GM18909 (cell line): Measurements from ENCODE around the gene SPATA3.
"Not testable (repeated sequence)": the region's sequence is repeated elsewhere in the genome, so short reads cannot be mapped to it uniquely, and the experiment has no call there.

Source experiments
- ATAC-seq: cut with Tn5 transposase; IDR thresholded peaks from one replicate; pipeline ENCODE4 v1.9.1; 2021; ENCODE audit warnings: mild to moderate bottlenecking; ENCODE audit not compliant: unreplicated experiment, poor library complexity

SPATA3 gene

DNA sequence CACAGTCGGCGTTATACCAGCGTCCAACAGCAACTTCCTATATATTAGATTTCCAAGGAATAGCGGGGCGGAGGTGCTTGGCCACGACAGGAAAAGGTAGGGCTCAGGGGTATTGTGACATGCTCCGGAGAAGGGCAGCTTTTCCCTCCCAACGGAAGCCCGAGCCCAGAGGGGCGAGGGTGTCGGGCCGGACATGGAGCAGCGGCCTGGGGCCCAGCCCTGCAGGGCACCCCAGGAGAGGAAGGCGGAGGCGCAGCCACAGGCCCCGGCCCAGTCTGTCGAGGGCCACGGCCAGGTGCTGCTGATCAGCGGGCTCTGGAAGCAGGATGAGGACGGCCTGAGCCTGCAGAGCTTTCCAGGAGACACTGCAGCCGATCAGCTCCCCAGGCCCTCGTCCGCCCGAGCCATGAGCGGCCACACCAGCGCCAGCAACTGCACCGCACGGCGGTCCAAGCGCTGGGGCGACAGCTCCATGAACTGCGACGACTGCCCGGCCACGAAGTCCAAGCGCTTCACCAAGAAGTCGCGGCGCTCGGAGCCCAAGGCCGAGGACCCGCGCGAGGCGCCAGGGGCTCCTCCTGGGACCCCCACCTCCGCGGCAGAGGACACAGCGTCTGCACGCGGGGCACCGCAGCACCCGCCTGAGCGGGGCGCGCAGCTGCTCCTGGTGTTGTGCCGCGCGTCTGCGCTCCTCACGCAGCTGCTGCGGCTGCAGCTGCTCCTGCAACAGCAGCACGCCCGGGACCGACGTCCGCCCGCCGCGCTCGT is 5.6 kb upstream of the SPATA3 start:
- no peak for ATAC-seq

GRCh38 chr2:230990899-230991150 is 5.1 kb upstream of the SPATA3 start:
- no peak for ATAC-seq

DNA sequence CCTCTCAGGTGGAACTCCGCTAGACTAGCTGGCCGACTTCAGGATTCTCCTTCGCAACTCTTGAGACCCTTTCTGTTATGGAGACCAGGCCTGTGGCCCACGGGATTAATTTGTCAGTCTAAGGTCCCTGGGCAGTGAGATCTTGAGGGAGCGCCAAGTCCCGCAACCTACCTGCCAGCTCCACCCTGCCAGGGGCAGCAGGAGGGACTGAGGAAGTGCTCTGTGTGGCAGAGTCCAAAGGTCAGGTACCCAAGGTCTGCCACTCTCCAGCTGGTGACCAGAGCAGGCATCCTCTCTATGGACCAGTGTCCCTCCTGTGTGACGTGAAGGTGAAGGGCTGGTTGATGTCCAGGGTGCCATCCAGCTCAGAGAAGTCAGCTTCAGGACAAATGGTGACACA is 4.3 kb upstream of the SPATA3 start:
- no peak for ATAC-seq

- no peak for ATAC-seq
Measured at GRCh38 chr2:230996661-230997060, 740 bp downstream of the SPATA3 start.

GRCh38 chr2:230998882-230999281 is 3.0 kb downstream of the SPATA3 start:
- ATAC-seq = no peak

DNA sequence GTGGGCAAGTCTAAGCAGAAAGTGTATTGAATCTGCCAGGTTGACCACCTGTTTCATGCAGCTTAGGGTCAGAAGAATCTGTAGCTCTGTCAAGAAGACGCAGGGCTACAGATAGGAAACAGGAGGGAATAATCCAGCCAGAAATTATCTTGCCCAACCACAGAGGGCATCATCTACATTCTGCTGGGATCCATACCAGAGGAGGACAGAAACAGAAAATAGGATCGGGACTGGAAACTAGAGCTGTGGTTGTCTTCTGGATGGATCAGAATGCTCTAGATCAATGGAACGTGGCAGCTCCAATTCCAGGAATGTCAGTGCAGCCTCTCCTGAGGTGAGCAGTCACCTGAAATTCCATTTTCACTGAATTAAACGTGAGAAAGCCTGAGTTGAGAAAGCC is 3.6 kb downstream of the SPATA3 start:
- ATAC-seq = no peak

GRCh38 chr2:231000211-231000904 is 4.4 kb downstream of the SPATA3 start:
- no peak for ATAC-seq

DNA sequence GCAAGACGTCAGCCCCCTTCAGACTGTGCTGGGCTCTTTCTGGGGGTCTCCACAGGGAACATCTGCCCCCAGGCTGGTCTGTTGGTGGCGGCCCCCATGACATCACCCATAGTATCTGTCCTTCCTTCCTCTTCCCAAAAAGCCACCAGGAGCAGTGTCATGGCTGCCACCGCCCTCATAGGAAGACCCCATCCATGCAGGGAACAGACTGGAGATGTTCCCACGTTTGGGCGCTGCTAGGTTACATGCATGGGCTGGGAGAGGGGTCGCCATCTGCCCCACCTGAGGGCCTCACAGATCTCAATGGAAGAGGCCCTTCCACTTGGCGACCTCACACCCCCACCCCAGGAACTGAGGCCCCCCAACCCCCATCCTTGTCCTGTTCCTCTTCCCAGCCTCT is 5.1 kb downstream of the SPATA3 start:
- no peak for ATAC-seq

- ATAC-seq = no peak
Measured at GRCh38 chr2:231001921-231002320, 6.0 kb downstream of the SPATA3 start.

- ATAC-seq = no peak
Measured at GRCh38 chr2:231002641-231003040, 6.7 kb downstream of the SPATA3 start.

GRCh38 chr2:231003186-231003585 is 7.3 kb downstream of the SPATA3 start:
- ATAC-seq = no peak

DNA sequence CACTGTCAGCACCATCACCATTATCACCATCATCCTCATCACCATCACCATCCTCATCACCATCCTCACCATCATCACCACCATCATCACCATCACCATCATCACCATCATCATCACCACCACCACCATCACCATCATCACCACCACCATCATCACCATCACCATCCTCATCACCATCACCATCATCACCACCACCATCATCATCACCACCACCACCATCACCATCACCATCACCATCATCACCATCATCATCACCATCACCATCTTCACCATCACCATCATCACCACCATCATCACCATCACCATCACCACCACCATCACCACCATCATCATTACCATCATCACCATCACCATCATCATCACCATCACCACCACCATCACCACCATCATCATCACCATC is 9.0 kb downstream of the SPATA3 start:
- ATAC-seq = not testable (repeated sequence)

DNA sequence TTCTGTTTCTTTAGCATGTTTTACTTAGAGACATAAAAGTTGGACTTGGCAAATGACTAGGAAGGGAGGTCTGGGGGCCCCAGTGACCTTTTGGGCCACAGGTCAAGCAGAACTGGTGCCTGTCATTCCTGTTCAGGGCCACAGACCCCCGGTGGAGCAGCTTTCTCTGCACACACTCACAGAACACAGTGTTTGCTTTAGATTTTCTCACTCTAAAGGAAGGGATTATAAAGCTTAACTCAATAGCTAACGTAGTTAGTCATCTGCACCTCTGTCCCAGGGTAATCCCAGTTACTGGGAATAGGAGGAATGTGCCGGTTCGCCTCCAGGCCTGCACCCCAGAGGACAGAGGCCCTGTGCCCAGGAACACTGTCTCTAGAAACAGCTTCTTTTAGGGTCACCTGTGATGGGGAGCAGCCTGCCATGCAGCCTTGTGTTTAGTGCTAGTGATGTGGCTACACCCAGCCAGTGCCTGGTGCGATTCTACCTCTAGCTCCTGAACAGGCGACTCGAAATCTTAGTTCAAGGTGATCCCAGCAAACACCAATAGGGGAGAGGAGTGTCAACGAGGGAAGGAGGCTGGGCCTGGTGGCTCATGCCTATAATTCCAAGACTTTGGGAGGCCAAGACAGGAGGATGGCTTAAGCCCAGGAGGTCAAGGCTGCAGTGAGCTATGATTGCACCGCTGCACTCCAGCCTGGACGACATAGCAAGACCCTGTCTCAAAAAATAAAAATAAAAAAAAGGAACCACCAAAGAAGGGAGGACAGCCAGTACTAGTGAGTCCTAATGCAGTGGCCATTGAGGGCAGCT is 11.6 kb downstream of the SPATA3 start:
- no peak for ATAC-seq

DNA sequence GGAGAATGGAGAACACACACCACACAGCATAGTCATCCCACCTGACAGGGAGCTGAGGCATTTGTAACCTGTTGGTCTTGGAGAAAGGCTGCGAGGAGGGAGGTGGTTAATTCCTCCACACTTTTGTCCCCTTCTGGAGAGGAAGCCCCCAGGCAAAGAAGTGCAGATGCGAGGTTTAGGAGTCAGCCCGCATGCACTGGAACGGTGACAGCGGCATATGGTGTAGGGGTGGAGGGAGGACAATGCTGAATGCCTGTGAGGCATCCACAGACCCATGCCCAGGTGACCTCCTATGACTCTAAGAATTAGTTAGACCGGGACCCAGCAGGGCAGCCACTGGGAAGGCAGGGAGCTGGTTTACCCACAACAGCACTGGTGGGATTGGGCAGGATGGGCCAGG is 12.2 kb downstream of the SPATA3 start:
- ATAC-seq = no peak

DNA sequence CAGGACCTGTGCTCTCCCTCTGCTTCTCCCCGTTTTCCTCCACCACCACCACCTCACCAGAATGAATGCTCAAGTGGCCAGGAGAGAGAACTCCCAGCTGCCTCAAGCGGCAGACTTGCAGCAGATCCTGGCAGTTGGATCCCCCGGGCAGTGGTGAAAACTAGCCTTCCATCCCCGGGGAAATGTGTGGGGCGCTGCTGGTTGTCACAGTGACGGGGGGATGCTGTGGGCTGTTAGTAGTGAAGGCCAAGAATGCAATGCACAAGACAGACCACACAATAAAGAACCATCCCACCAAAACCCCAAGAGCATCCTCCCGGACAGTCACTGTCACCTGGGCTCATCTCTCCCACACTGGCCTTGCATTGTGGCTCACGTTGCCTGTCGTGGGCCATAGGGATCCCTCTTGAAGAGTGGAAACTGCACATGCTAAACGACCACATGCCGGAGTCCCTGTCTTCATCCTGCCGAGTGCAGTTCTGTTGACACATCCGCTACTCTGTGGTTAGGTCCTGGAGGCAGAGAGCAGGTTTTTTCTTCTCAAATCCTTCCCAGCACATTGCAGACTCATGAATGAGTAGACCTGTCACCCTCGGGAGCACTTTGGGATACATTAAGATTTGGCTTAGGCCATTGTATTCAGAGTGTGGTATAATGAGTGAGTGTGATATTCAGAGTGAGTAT is 13.5 kb downstream of the SPATA3 start:
- ATAC-seq = no peak

GRCh38 chr2:231010201-231010730 is 14.3 kb downstream of the SPATA3 start:
- ATAC-seq = no peak

DNA sequence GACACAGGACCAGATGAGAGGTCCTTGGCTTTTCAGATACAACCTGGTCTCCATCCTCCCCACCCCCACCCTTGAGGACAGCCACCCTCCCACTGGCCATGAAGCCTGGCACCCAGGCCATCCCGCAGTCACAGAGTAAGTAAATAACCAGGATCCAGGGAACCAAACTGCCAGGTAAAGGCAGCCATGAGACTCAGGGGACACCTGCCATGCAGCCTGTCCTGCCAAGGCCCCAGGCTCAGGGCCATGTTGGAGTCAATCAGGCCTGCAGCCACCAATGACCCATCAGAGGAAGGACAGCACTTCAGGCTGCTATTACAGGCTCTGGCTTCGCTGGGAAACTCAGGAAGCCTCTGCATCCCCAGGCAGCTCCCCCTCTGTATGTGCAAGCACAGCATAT is 15.6 kb downstream of the SPATA3 start:
- ATAC-seq = no peak

- no peak for ATAC-seq
Measured at GRCh38 chr2:231012463-231012862, 16.5 kb downstream of the SPATA3 start.

DNA sequence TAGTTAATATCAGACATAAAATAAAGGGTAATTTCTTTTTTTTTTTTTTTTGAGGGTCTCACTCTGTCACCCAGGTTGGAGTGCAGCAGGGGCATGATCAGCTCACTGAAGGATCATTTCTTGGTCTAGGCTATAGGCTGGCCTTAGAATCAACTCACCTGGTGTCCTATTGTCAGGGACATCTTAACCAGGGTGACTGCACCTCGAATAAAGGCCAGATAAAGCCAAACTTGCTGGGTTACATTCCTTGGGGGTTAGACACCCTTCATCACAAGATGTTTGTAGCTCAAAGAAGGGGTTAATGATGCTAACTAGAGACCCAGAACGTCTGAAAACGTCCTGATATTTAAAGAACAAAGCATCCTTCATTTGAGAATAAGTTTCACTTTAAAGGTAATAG is 17.9 kb downstream of the SPATA3 start:
- ATAC-seq = no peak

DNA sequence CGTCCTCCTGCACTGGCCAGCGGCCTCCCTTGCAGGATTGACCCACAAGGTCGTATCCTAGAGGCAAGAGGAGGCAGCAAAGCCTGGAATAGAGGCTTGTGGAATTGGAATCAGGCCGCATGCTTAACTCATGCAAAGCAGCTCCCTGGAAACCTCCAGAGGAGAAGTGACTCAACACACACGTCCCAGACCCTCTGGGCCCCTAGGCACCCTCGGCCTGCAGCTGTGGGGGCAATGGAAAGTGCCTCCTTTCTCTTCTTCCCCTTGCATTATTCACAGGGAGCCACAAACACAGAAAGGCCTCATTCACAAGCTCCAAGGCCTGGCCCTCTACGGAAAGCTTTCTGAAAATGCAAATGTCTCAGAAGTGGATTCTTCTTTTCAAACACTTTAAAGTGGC is 19.6 kb downstream of the SPATA3 start:
- no peak for ATAC-seq

- ATAC-seq = no peak
Measured at GRCh38 chr2:231015926-231016325, 20.0 kb downstream of the SPATA3 start.
